HL-60/S4 (cell line): ENCODE measurements around the gene ACSL6.

Source experiments
- in situ Hi-C: fragments of 300-500 bp; cut with MboI; formaldehyde crosslinking; loops from 2 replicates; pipeline ENCODE4 v1.14.3; 2022; ENCODE audit warnings: low sequenced_read_pairs

ACSL6 gene

GRCh38 chr5:132049093-132049492 lies 37.6 kb upstream of the ACSL6 start:
- in situ Hi-C loops = no loop called here

- in situ Hi-C loops = no loop called here
These were observed 35.4 kb upstream of the ACSL6 start for GRCh38 chr5:132046880-132047299.

GRCh38 chr5:132044207-132044606 lies 32.7 kb upstream of the ACSL6 start:
- in situ Hi-C loops = no loop called here

GRCh38 chr5:132037353-132037752 lies 25.9 kb upstream of the ACSL6 start:
- in situ Hi-C loops = no loop called here

GRCh38 chr5:132033122-132033521 lies 21.7 kb upstream of the ACSL6 start:
- in situ Hi-C loops = no loop called here

GRCh38 chr5:132032196-132032595 lies 20.7 kb upstream of the ACSL6 start:
- in situ Hi-C loops = no loop called here

- in situ Hi-C loops = no loop called here
These were observed 19.2 kb upstream of the ACSL6 start for GRCh38 chr5:132030610-132031009.

- in situ Hi-C loops = no loop called here
These were observed 18.3 kb upstream of the ACSL6 start for GRCh38 chr5:132029609-132030330.

GRCh38 chr5:132027027-132027426 lies 15.6 kb upstream of the ACSL6 start:
- in situ Hi-C loops = no loop called here

GRCh38 chr5:132026516-132027008 lies 15.1 kb upstream of the ACSL6 start:
- in situ Hi-C loops = no loop called here

GRCh38 chr5:132025403-132025971 lies 14.0 kb upstream of the ACSL6 start:
- in situ Hi-C loops = no loop called here

GRCh38 chr5:132024789-132025402 lies 13.4 kb upstream of the ACSL6 start:
- in situ Hi-C loops = loop anchor here (25.0 kb wide), 2 partner anchors 438 to 588 kb away; no protein-coding TSS in a partner anchor

GRCh38 chr5:132024117-132024435 lies 12.6 kb upstream of the ACSL6 start:
- in situ Hi-C loops = loop anchor here (25.0 kb wide), 2 partner anchors 437 to 587 kb away; no protein-coding TSS in a partner anchor

- in situ Hi-C loops = loop anchor here (25.0 kb wide), 2 partner anchors 436 to 586 kb away; no protein-coding TSS in a partner anchor
These were observed 12.0 kb upstream of the ACSL6 start for GRCh38 chr5:132023258-132024116.

GRCh38 chr5:132022737-132023136 lies 11.3 kb upstream of the ACSL6 start:
- in situ Hi-C loops = loop anchor here (25.0 kb wide), 2 partner anchors 435 to 585 kb away; no protein-coding TSS in a partner anchor

- in situ Hi-C loops = loop anchor here (25.0 kb wide), 2 partner anchors 434 to 584 kb away; no protein-coding TSS in a partner anchor
These were observed 10.2 kb upstream of the ACSL6 start for GRCh38 chr5:132021654-132022053.

GRCh38 chr5:132020568-132021339 lies 9.3 kb upstream of the ACSL6 start:
- in situ Hi-C loops = loop anchor here (25.0 kb wide), 2 partner anchors 433 to 583 kb away; no protein-coding TSS in a partner anchor

- in situ Hi-C loops = loop anchor here (25.0 kb wide), 2 partner anchors 433 to 583 kb away; no protein-coding TSS in a partner anchor
These were observed 8.5 kb upstream of the ACSL6 start for GRCh38 chr5:132019857-132020555.

GRCh38 chr5:132019337-132019736 lies 7.9 kb upstream of the ACSL6 start:
- in situ Hi-C loops = loop anchor here (25.0 kb wide), 2 partner anchors 432 to 582 kb away; no protein-coding TSS in a partner anchor
